NB4 (cell line): ENCODE measurements around the gene CDK13.

ENCODE experiments used
- DNase-seq: peaks from one replicate; pipeline ENCODE4 v3.0.0; 2010; ENCODE audit warnings: low read depth
- H3K4me3 ChIP-seq: one replicate; pipeline ENCODE4 v1.5.1; 2011; ENCODE audit warnings: mild to moderate bottlenecking, low read depth, low read length, moderate library complexity
- MYC ChIP-seq: IDR thresholded peaks from 2 replicates; pipeline ENCODE4 v1.6.1; 2011; ENCODE audit warnings: low read depth, low read length
- POLR2A ChIP-seq: IDR thresholded peaks from 2 replicates; pipeline ENCODE4 v1.6.1; 2011; ENCODE audit warnings: mild to moderate bottlenecking; ENCODE audit not compliant: insufficient read length; ENCODE audit errors: extremely low read depth
- TF ChIP-seq, protein P1 (sequence below): IDR thresholded peaks from 2 replicates; pipeline ENCODE4 v1.6.1; 2011; ENCODE audit warnings: low read depth, low read length
- TF ChIP-seq, protein P2 (sequence below): IDR thresholded peaks from one replicate; pipeline ENCODE4 v1.5.1; 2012; ENCODE audit warnings: low read depth, low read length

CDK13 gene

DNA sequence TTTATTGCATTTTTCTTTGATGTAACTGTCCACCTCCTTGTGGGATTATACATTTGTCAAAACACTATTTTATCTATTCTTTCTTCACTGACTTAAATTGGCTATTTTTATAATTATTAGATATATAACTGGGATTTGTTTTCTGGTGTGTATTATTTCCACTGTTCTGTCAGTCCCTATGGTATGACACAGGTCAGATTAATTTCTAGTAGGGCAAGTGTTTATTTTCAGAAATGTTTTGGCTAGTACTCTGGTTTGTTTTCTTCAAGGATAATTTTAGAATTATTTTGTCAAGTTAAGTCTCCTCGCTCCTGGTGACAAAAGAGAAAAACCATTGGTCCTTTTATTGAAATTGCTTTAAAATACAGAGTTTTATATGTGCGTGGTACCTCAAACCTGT, 93.1 kb downstream of the CDK13 start:
- TF ChIP-seq, protein P1, sequence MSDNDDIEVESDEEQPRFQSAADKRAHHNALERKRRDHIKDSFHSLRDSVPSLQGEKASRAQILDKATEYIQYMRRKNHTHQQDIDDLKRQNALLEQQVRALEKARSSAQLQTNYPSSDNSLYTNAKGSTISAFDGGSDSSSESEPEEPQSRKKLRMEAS, result no peak
- TF ChIP-seq MYC, result no peak
- TF ChIP-seq POLR2A, result no peak
- TF ChIP-seq, protein P2, sequence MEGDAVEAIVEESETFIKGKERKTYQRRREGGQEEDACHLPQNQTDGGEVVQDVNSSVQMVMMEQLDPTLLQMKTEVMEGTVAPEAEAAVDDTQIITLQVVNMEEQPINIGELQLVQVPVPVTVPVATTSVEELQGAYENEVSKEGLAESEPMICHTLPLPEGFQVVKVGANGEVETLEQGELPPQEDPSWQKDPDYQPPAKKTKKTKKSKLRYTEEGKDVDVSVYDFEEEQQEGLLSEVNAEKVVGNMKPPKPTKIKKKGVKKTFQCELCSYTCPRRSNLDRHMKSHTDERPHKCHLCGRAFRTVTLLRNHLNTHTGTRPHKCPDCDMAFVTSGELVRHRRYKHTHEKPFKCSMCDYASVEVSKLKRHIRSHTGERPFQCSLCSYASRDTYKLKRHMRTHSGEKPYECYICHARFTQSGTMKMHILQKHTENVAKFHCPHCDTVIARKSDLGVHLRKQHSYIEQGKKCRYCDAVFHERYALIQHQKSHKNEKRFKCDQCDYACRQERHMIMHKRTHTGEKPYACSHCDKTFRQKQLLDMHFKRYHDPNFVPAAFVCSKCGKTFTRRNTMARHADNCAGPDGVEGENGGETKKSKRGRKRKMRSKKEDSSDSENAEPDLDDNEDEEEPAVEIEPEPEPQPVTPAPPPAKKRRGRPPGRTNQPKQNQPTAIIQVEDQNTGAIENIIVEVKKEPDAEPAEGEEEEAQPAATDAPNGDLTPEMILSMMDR, result no peak
- H3K4me3 ChIP-seq, result no peak overlapping the region
- DNase-seq, result no peak

DNA sequence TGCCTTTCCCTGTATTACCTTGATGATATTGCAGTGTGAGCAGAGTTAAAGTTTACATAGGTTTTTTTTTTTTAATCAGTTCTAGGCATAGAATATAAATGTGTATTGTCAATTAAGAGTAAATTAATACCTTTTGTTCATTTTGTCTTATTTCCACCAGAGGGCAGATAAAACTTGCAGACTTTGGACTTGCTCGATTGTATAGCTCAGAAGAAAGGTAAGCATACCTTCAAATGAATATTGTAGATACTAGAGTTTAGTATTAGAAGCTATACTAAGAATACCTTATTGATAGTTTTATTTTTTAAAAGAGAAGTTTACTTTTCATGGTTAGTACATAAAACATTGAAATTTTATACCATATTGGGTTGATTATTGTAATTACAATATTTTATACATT, 97.6 kb downstream of the CDK13 start:
- DNase-seq, result no peak
- TF ChIP-seq, protein P1, result no peak
- TF ChIP-seq MYC (no peak), POLR2A (no peak)
- TF ChIP-seq, protein P2, result no peak
- no peak overlapping the region for H3K4me3 ChIP-seq

DNA sequence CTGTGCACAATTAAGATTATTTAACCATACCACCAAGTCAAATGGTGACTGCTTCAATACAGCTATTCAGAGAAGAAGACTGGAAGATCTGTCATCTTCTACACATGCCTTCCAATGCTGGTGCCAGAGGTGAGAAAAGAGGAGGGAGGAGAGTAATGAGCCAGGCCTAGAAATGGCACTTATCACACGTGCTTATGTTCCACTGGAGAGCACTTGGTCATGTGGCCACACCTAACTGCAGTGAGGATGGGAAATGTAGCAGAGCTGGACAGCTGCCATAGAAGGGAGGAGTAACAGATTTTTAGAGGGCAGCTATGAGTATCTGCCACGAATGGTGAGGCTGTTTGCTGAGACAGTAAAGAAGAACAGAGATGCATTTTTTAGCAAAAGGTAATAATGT, 107.2 kb downstream of the CDK13 start:
- DNase-seq, result no peak
- TF ChIP-seq MYC (no peak), POLR2A (no peak)
- TF ChIP-seq, protein P1, result no peak
- TF ChIP-seq, protein P2, result no peak
- no peak overlapping the region for H3K4me3 ChIP-seq

DNA sequence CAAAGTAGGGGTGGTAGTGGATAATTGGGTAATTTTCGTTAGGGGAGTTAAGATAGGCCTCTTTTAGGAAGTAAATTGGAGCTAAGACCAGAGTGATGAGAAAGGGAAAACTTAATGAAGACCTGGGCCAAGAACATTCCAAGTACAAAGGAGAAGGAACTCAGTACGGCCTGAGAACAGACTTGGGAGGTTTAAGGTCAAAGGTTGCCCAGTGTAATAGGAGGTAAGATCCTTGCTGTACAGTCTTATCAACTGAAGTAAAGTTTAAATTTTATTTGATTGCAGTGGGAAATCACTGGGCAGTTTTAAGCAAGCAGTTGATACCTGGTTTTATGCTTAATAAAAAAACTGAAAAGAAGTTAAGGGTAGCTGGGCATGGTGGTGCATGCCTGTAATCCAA, 108.0 kb downstream of the CDK13 start:
- TF ChIP-seq MYC, result no peak
- TF ChIP-seq, protein P2, result no peak
- TF ChIP-seq POLR2A, result no peak
- TF ChIP-seq, protein P1, result no peak
- no peak overlapping the region for H3K4me3 ChIP-seq
- DNase-seq, result no peak

DNA sequence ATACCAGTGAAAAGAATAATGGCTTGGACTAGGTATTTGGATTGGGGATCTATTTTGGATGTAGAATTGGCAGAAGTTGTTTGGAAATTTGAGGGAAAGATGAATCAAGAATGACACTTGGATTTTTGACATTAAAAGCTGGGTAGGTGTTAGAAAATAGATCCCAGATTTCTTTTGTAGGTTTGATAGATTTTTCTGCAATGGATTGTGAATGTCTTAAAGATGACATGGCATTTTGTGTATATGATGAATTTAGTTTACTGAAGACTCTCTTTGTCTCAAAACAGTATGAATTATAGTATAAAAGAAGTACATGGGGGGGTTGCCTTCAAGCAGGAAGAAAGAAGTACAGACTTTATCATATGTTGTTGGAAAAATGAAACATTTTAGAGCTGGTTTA, 108.6 kb downstream of the CDK13 start:
- DNase-seq, result no peak
- TF ChIP-seq MYC (no peak), POLR2A (no peak)
- TF ChIP-seq, protein P1, result no peak
- H3K4me3 ChIP-seq, result no peak overlapping the region

DNA sequence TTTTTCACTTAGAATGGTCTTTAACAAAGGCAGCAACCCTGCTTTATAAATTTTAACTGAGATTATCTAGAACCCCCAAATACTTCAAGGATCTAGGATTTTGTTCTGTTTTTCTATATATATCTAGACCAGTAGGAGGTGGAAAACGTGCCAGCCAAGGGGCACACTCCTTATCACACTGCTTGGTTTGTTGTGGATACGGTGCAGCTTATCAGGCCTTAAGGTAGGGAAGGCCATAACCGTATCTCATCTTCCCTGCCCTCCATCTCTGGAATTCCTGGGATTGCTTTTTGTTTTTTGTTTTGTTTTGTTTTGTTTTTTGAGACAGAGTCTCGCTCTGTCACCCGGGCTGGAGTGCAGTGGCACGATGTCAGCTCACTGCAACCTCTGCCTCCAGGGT, 109.0 kb downstream of the CDK13 start:
- no peak for DNase-seq
- TF ChIP-seq, protein P1, result no peak
- no peak overlapping the region for H3K4me3 ChIP-seq

DNA sequence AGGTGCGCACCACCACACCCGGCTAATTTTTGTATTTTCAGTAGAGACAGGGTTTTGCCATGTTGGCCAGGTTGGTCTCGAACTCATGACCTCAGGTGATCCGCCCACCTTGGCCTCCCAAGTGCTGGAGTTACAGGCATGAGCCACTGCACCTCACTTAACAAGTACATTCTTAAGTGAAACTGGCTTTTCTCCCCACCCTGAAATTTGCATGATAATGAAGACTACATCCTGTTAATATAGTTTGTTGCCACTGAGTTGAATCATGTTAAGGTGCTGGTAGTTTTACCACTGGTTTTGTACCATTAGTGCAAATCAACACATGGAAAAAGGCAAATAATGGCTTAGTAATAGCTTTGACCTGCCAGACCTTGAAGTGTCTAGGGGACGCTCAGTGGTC, 122.2 kb downstream of the CDK13 start:
- no peak overlapping the region for H3K4me3 ChIP-seq
- no peak for TF ChIP-seq POLR2A
- TF ChIP-seq MYC, result no peak
- TF ChIP-seq, protein P2, result no peak
- TF ChIP-seq, protein P1, result no peak
- DNase-seq, result no peak
